Mesendoderm (in vitro differentiated cells): ENCODE data around the gene MYH7.
A peak's percentile ranks its signal among the peaks of the same experiment; 100 is the strongest.

ENCODE experiments used
- DNase-seq: peaks from one replicate; pipeline ENCODE4 v3.0.0; 2013
- H2AK5ac ChIP-seq: 2 replicates; pipeline ENCODE4 v1.6.1; 2013; ENCODE audit warnings: low read length, inconsistent platforms
- H2BK120ac ChIP-seq: 2 replicates; pipeline ENCODE4 v1.6.1; 2013; ENCODE audit warnings: low read depth, mild to moderate bottlenecking, low read length, moderate library complexity, mixed read lengths
- H2BK15ac ChIP-seq: replicated peaks from 2 replicates; pipeline ENCODE4 v1.6.1; 2013; ENCODE audit warnings: low read depth, mild to moderate bottlenecking, moderate library complexity
- H2BK5ac ChIP-seq: 2 replicates; pipeline ENCODE4 v1.6.1; 2013; ENCODE audit warnings: low read length, inconsistent platforms
- H3K18ac ChIP-seq: 2 replicates; pipeline ENCODE4 v1.6.1; 2013; ENCODE audit warnings: mild to moderate bottlenecking, low read length, mixed read lengths
- H3K23ac ChIP-seq: one replicate; pipeline ENCODE4 v1.6.1; 2013; ENCODE audit warnings: low read length
- H3K27ac ChIP-seq: 2 replicates; pipeline ENCODE4 v1.5.1; 2013; ENCODE audit warnings: low read depth, mild to moderate bottlenecking, inconsistent platforms, low read length, moderate library complexity
- H3K27me3 ChIP-seq: 2 replicates; pipeline ENCODE4 v1.6.1; 2013; ENCODE audit warnings: low read length, control low read depth, mild to moderate bottlenecking, inconsistent platforms; ENCODE audit not compliant: insufficient read depth, poor library complexity
- H3K36me3 ChIP-seq: 2 replicates; pipeline ENCODE4 v1.6.1; 2013; ENCODE audit warnings: low read length, inconsistent platforms; ENCODE audit not compliant: control insufficient read depth, insufficient read depth
- H3K4ac ChIP-seq: one replicate; pipeline ENCODE4 v1.6.1; 2013; ENCODE audit warnings: low read depth, mild to moderate bottlenecking, low read length, moderate library complexity
- H3K4me1 ChIP-seq: 2 replicates; pipeline ENCODE4 v1.6.1; 2013; ENCODE audit warnings: low read depth, low read length, inconsistent platforms; ENCODE audit not compliant: control insufficient read depth
- H3K4me2 ChIP-seq: 2 replicates; pipeline ENCODE4 v1.6.1; 2013; ENCODE audit warnings: low read length
- H3K4me3 ChIP-seq: 2 replicates; pipeline ENCODE4 v1.5.1; 2013; ENCODE audit warnings: mild to moderate bottlenecking, low read length
- H3K56ac ChIP-seq: one replicate; pipeline ENCODE4 v1.6.1; 2013; ENCODE audit warnings: low read length
- H3K79me1 ChIP-seq: 2 replicates; pipeline ENCODE4 v1.6.1; 2013; ENCODE audit warnings: low read length, inconsistent platforms
- H3K79me2 ChIP-seq: 2 replicates; pipeline ENCODE4 v1.6.1; 2013; ENCODE audit warnings: mild to moderate bottlenecking, low read length; ENCODE audit not compliant: control insufficient read depth, insufficient read depth
- H3K9ac ChIP-seq: 2 replicates; pipeline ENCODE4 v1.6.1; 2013; ENCODE audit warnings: low read length, inconsistent platforms
- H4K5ac ChIP-seq: one replicate; pipeline ENCODE4 v1.6.1; 2013; ENCODE audit warnings: low read length
- H4K8ac ChIP-seq: one replicate; pipeline ENCODE4 v1.6.1; 2013; ENCODE audit warnings: low read depth, mild to moderate bottlenecking, control low read depth, low read length, moderate library complexity
- WGBS: extraction: QIAGEN DNeasy Blood & Tissue Kit; methylation state at CpG from one replicate; pipeline ENCODE4 v1.1.7; 2013; ENCODE audit warnings: low lambda C conversion rate, missing lambda C conversion rate; ENCODE audit not compliant: insufficient coverage; ENCODE audit errors: extremely low coverage; 5-methylcytosine and 5-hydroxymethylcytosine counted together

MYH7 gene

GRCh38 chr14:23454445-23454856, 19.0 kb upstream of the MYH7 start:
- Histone ChIP-seq H3K79me2 (no peaks in the 10 kb centered on the region), H3K4me3 (no peak overlapping the region), H2BK5ac (no peak overlapping the region), H3K9ac (no peak overlapping the region), H3K23ac (no peak overlapping the region), H3K18ac (no peak overlapping the region), H3K27me3 (no peaks in the 10 kb centered on the region), H4K8ac (no peak overlapping the region), H3K4ac (no peak overlapping the region), H2AK5ac (no peak overlapping the region), H2BK120ac (no peak overlapping the region), H3K4me1 (no peaks in the 10 kb centered on the region), H3K56ac (no peak overlapping the region), H3K4me2 (no peak overlapping the region), H3K36me3 (no peaks in the 10 kb centered on the region), H2BK15ac (no peak overlapping the region), H3K27ac (no peak overlapping the region), H3K79me1 (no peaks in the 10 kb centered on the region), H4K5ac (no peak overlapping the region)
- DNase-seq, result no peak
- no CpG with 5 or more reads among the region's 1 CpG for WGBS

- no peaks in the 10 kb centered on the region for H3K79me1 ChIP-seq
- H3K4me2 ChIP-seq, result no peak overlapping the region
- H3K23ac ChIP-seq, result no peak overlapping the region
- H2BK120ac ChIP-seq, result no peak overlapping the region
- H3K18ac ChIP-seq, result no peak overlapping the region
- H3K27ac ChIP-seq, result no peak overlapping the region
- no peaks in the 10 kb centered on the region for H3K4me1 ChIP-seq
- no peaks in the 10 kb centered on the region for H3K27me3 ChIP-seq
- H2BK5ac ChIP-seq, result no peak overlapping the region
- no peak overlapping the region for H4K5ac ChIP-seq
- no peak overlapping the region for H4K8ac ChIP-seq
- no peak overlapping the region for H2AK5ac ChIP-seq
- H3K9ac ChIP-seq, result no peak overlapping the region
- H3K36me3 ChIP-seq, result no peaks in the 10 kb centered on the region
- WGBS, result no CpG with 5 or more reads among the region's 2 CpGs
- H3K4me3 ChIP-seq, result no peak overlapping the region
- H2BK15ac ChIP-seq, result no peak overlapping the region
- H3K79me2 ChIP-seq, result no peaks in the 10 kb centered on the region
- H3K56ac ChIP-seq, result no peak overlapping the region
- H3K4ac ChIP-seq, result no peak overlapping the region
- no peak for DNase-seq
These were observed 16.8 kb upstream of the MYH7 start for GRCh38 chr14:23452237-23452636.

GRCh38 chr14:23450379-23450778, 14.9 kb upstream of the MYH7 start:
- H2BK5ac ChIP-seq, result no peak overlapping the region
- no peak overlapping the region for H3K23ac ChIP-seq
- H2AK5ac ChIP-seq, result no peak overlapping the region
- no peak overlapping the region for H4K8ac ChIP-seq
- H3K4me2 ChIP-seq, result no peak overlapping the region
- H3K9ac ChIP-seq, result no peak overlapping the region
- no peaks in the 10 kb centered on the region for H3K79me1 ChIP-seq
- DNase-seq, result peak; percentile 22
- H3K4ac ChIP-seq, result no peak overlapping the region
- H2BK15ac ChIP-seq, result no peak overlapping the region
- H3K4me3 ChIP-seq, result no peak overlapping the region
- WGBS, result no CpG with 5 or more reads among the region's 2 CpGs
- no peaks in the 10 kb centered on the region for H3K79me2 ChIP-seq
- H3K36me3 ChIP-seq, result no peaks in the 10 kb centered on the region
- no peaks in the 10 kb centered on the region for H3K4me1 ChIP-seq
- H2BK120ac ChIP-seq, result no peak overlapping the region
- H3K56ac ChIP-seq, result no peak overlapping the region
- no peak overlapping the region for H3K18ac ChIP-seq
- no peak overlapping the region for H3K27ac ChIP-seq
- H3K27me3 ChIP-seq, result no peaks in the 10 kb centered on the region
- H4K5ac ChIP-seq, result no peak overlapping the region

GRCh38 chr14:23449314-23449713, 13.9 kb upstream of the MYH7 start:
- no peak overlapping the region for H3K9ac ChIP-seq
- no CpG with 5 or more reads among the region's 1 CpG for WGBS
- DNase-seq, result no peak

GRCh38 chr14:23447361-23448350, 12.2 kb upstream of the MYH7 start:
- no peak overlapping the region for H2BK120ac ChIP-seq
- H4K8ac ChIP-seq, result no peak overlapping the region
- no peak overlapping the region for H4K5ac ChIP-seq
- H3K23ac ChIP-seq, result no peak overlapping the region
- no peak overlapping the region for H3K4me2 ChIP-seq
- H2AK5ac ChIP-seq, result no peak overlapping the region
- DNase-seq, result no peak
- H3K36me3 ChIP-seq, result no peaks in the 10 kb centered on the region
- no peak overlapping the region for H2BK15ac ChIP-seq
- no peaks in the 10 kb centered on the region for H3K27me3 ChIP-seq
- H3K18ac ChIP-seq, result no peak overlapping the region
- H3K79me2 ChIP-seq, result no peaks in the 10 kb centered on the region
- no peaks in the 10 kb centered on the region for H3K4me1 ChIP-seq
- no peak overlapping the region for H3K9ac ChIP-seq
- no peak overlapping the region for H3K4me3 ChIP-seq
- H3K56ac ChIP-seq, result no peak overlapping the region
- H3K27ac ChIP-seq, result no peak overlapping the region
- no peak overlapping the region for H3K4ac ChIP-seq
- no CpG with 5 or more reads among the region's 7 CpGs for WGBS
- no peak overlapping the region for H2BK5ac ChIP-seq
- H3K79me1 ChIP-seq, result no peaks in the 10 kb centered on the region

More at GRCh38 chr14:23449314-23449713, 13.9 kb upstream of the MYH7 start:
- Histone ChIP-seq H2BK15ac (no peak overlapping the region), H3K4ac (no peak overlapping the region), H3K56ac (no peak overlapping the region), H3K79me1 (no peaks in the 10 kb centered on the region), H3K4me1 (no peaks in the 10 kb centered on the region), H2BK5ac (no peak overlapping the region), H4K8ac (no peak overlapping the region), H2AK5ac (no peak overlapping the region), H3K27me3 (no peaks in the 10 kb centered on the region), H3K27ac (no peak overlapping the region), H4K5ac (no peak overlapping the region), H3K4me3 (no peak overlapping the region), H3K23ac (no peak overlapping the region), H3K18ac (no peak overlapping the region), H3K4me2 (no peak overlapping the region), H3K36me3 (no peaks in the 10 kb centered on the region), H2BK120ac (no peak overlapping the region), H3K79me2 (no peaks in the 10 kb centered on the region)
